ENCODE results near the gene WWTR1. TPM values are rescaled to one million over a fixed set of nuclear protein-coding genes. Genes with fewer than 3 reads are reported as not detected.
A peak's percentile ranks its signal among the peaks of the same experiment; 100 is the strongest.

The WWTR1 gene
- total RNA-seq, 6 experiments from 2014 or later, result 10.6 to 19.7 (median 15.3) TPM

DNA sequence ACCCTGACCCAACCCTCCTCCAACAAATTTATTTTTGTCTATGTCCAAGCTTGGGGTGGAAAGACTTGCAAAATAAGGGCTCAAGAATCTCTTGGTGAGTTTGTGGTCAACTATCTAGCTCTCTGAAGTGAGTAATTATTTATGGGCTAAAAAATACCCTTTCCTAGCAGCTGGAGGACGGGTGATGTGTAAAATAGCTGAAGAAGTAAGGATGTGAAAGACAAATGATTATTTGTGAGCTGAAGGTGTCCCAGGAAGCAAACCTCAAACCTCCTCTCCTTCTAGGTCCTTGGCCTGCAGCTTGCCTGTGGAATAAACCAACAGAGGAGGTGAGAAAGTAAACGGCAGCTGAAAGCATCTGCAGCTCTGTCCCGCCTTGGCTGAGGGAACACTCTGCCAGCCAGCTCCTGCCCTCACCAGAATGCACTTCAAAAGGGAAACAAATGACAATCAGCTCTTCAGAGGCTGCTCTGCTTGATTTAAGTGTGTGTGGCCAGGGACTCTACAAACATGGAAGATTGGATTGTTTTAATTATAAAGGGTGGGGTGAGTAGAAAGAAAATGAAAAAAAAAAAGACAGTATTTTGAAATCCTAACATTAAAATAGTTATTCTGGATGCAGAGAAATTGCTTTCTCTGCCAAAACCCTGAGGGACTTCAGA lies 123.0 kb downstream of the WWTR1 start:
- no peaks in the 10 kb centered on the region for H3K27me3 ChIP-seq
- DNase-seq (no peak), ATAC-seq (peak in 2 of 4 donors; percentile 9 to 20)
- H3K27ac ChIP-seq, result no peak overlapping the region
- intact Hi-C loops (cut with DNase I), result no loop called here
- TF ChIP-seq, protein P1, sequence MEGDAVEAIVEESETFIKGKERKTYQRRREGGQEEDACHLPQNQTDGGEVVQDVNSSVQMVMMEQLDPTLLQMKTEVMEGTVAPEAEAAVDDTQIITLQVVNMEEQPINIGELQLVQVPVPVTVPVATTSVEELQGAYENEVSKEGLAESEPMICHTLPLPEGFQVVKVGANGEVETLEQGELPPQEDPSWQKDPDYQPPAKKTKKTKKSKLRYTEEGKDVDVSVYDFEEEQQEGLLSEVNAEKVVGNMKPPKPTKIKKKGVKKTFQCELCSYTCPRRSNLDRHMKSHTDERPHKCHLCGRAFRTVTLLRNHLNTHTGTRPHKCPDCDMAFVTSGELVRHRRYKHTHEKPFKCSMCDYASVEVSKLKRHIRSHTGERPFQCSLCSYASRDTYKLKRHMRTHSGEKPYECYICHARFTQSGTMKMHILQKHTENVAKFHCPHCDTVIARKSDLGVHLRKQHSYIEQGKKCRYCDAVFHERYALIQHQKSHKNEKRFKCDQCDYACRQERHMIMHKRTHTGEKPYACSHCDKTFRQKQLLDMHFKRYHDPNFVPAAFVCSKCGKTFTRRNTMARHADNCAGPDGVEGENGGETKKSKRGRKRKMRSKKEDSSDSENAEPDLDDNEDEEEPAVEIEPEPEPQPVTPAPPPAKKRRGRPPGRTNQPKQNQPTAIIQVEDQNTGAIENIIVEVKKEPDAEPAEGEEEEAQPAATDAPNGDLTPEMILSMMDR (IDR thresholded peaks at IDR 0.05), result no peak
- TF ChIP-seq POLR2A (IDR thresholded peaks at IDR 0.05), result no peak
- no peaks in the 10 kb centered on the region for H3K9me3 ChIP-seq
- H3K4me1 ChIP-seq, result peaks cover 0 to 13% (median 8%) of the 10 kb centered on the region in 4 donors
- no peak overlapping the region for H3K4me3 ChIP-seq
- no peaks in the 10 kb centered on the region for H3K36me3 ChIP-seq
- 24% methylated on average over 3 of the region's 3 CpGs for WGBS (ENCODE audit: insufficient coverage, low coverage, low lambda C conversion rate, missing lambda C conversion rate)

- H3K27me3 ChIP-seq, result no peaks in the 10 kb centered on the region
- WGBS (ENCODE audit: insufficient coverage, low coverage, low lambda C conversion rate, missing lambda C conversion rate), result 86% methylated on average over 4 of the region's 4 CpGs
- ATAC-seq (no peak), DNase-seq (no peak)
- intact Hi-C loops (cut with DNase I), result no loop called here
- no peak overlapping the region for H3K27ac ChIP-seq
- no peaks in the 10 kb centered on the region for H3K36me3 ChIP-seq
- H3K4me3 ChIP-seq, result no peak overlapping the region
- peaks cover 0 to 13% (median 8%) of the 10 kb centered on the region in 4 donors for H3K4me1 ChIP-seq
- TF ChIP-seq, protein P1 (IDR thresholded peaks at IDR 0.05), result no peak
- no peak for TF ChIP-seq POLR2A (IDR thresholded peaks at IDR 0.05)
- H3K9me3 ChIP-seq, result no peaks in the 10 kb centered on the region
Measured at GRCh38 chr3:149534082-149534481, 123.7 kb downstream of the WWTR1 start.

DNA sequence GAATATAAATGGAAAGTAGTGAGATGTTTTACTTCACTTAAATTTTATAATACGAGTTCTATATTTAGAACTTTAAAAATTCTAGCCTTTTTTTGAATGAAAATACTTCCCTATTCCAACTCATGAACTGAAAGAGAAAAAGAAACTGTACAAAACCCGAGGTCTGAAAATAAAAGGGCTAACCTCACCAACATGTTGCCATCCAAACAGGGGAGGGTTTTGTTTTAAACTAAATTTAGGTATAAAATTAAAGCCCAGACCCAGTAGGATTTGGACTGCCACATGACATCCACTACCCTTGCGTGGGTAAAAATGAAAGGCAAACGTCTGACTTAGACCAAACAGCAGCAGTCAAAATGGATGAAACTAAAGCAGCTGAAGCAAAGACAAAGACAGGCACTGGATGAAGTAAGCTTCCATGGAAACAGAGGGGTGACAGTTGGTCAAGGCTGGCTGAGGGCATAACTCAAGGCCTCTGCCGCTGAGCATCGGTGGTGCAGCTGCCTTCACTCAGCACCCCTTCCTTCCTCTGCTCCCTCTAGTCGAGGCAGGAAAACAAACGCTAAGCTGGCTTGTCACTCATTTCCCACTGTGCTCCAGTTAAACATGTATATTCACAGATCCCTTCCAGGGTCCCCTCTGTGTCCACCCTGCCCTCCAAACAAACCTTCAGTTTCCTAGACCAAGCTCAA lies 125.2 kb downstream of the WWTR1 start:
- 19% methylated on average over 8 of the region's 8 CpGs for WGBS (ENCODE audit: insufficient coverage, low coverage, low lambda C conversion rate, missing lambda C conversion rate)
- Histone ChIP-seq H3K4me1 (peaks cover 0 to 23% (median 12%) of the 10 kb centered on the region in 4 donors), H3K36me3 (no peaks in the 10 kb centered on the region), H3K27ac (no peak overlapping the region), H3K4me3 (no peak overlapping the region), H3K27me3 (no peaks in the 10 kb centered on the region), H3K9me3 (no peaks in the 10 kb centered on the region)
- ATAC-seq (peak in 1 of 4 donors; percentile 16), DNase-seq (no peak)
- TF ChIP-seq, protein P1 (IDR thresholded peaks at IDR 0.05), result no peak
- no peak for TF ChIP-seq POLR2A (IDR thresholded peaks at IDR 0.05)
- intact Hi-C loops (cut with DNase I), result no loop called here

GRCh38 chr3:149529099-149529498 lies 128.7 kb downstream of the WWTR1 start:
- intact Hi-C loops (cut with DNase I), result no loop called here
- H3K4me3 ChIP-seq, result no peak overlapping the region
- H3K27ac ChIP-seq, result no peak overlapping the region
- no peaks in the 10 kb centered on the region for H3K36me3 ChIP-seq
- WGBS (ENCODE audit: insufficient coverage, low coverage, low lambda C conversion rate, missing lambda C conversion rate), result 86% methylated on average over 2 of the region's 2 CpGs
- H3K4me1 ChIP-seq, result peaks cover 0 to 13% (median 4%) of the 10 kb centered on the region in 4 donors
- H3K27me3 ChIP-seq, result no peaks in the 10 kb centered on the region
- no peak for DNase-seq
- no peak for ATAC-seq
- no peak for TF ChIP-seq POLR2A (IDR thresholded peaks at IDR 0.05)
- TF ChIP-seq, protein P1 (IDR thresholded peaks at IDR 0.05), result no peak
- no peaks in the 10 kb centered on the region for H3K9me3 ChIP-seq

Measured in right lobe of liver (tissue), 6 donors.